ENCODE data around the gene SLC22A25.
"Not testable (repeated sequence)": the region's sequence is repeated elsewhere in the genome, so short reads cannot be mapped to it uniquely, and the experiment has no call there.

Gene SLC22A25

GRCh38 chr11:63243533-63243932 is at the start of gene SLC22A25:
TSS of gene SLC22A25 (minus strand) at chr11:63243599. CDS start at chr11:63229652, 13,947 bp downstream.
- DNase-seq, result no peak

GRCh38 chr11:63290285-63290684 is 46.9 kb upstream of the SLC22A25 start:
- no peak for DNase-seq

GRCh38 chr11:63289658-63290057 is 46.3 kb upstream of the SLC22A25 start:
- DNase-seq, result no peak

GRCh38 chr11:63282579-63282978 is 39.2 kb upstream of the SLC22A25 start:
- DNase-seq, result no peak

GRCh38 chr11:63280920-63281319 is 37.5 kb upstream of the SLC22A25 start:
- no peak for DNase-seq

- DNase-seq, result no peak
Observed at GRCh38 chr11:63277345-63277943, 34.0 kb upstream of the SLC22A25 start.

- no peak for DNase-seq
Observed at GRCh38 chr11:63274776-63275175, 31.4 kb upstream of the SLC22A25 start.

- DNase-seq, result no peak
Observed at GRCh38 chr11:63273685-63274084, 30.3 kb upstream of the SLC22A25 start.

- DNase-seq, result no peak
Observed at GRCh38 chr11:63262547-63262946, 19.1 kb upstream of the SLC22A25 start.

- DNase-seq, result no peak
Observed at GRCh38 chr11:63251312-63251711, 7.9 kb upstream of the SLC22A25 start.

- no peak for DNase-seq
Observed at GRCh38 chr11:63250162-63251050, 7.0 kb upstream of the SLC22A25 start.

- no peak for DNase-seq
Observed at GRCh38 chr11:63248966-63249365, 5.6 kb upstream of the SLC22A25 start.

GRCh38 chr11:63247237-63248002 is 4.0 kb upstream of the SLC22A25 start:
- DNase-seq, result not testable (repeated sequence)

- DNase-seq, result no peak
Observed at GRCh38 chr11:63246045-63246444, 2.6 kb upstream of the SLC22A25 start.

GRCh38 chr11:63244862-63245261 is 1.5 kb upstream of the SLC22A25 start:
- DNase-seq, result no peak

- DNase-seq, result no peak
Observed at GRCh38 chr11:63242089-63242781, 1.2 kb downstream of the SLC22A25 start.

GRCh38 chr11:63240791-63241379 is 2.5 kb downstream of the SLC22A25 start:
- DNase-seq, result no peak

- DNase-seq, result no peak
Observed at GRCh38 chr11:63240098-63240497, 3.3 kb downstream of the SLC22A25 start.

GRCh38 chr11:63239254-63239653 is 4.1 kb downstream of the SLC22A25 start:
- no peak for DNase-seq

- DNase-seq, result no peak
Observed at GRCh38 chr11:63237413-63237812, 6.0 kb downstream of the SLC22A25 start.

- not testable (repeated sequence) for DNase-seq
Observed at GRCh38 chr11:63235471-63236461, 7.6 kb downstream of the SLC22A25 start.

All from NCI-H1092 treated with DMSO at 0.1 percent for 48 hours (cell line).